ENCODE measurements around the gene EFNA4. TPM values are rescaled to one million over a fixed set of nuclear protein-coding genes. Genes with fewer than 3 reads are reported as not detected.

The EFNA4 gene
- total and polyA plus RNA-seq, 9 of the 15 experiments (the other 6 are each of a cell fraction or from before 2014, with no cell fraction given) = 0.68 to 7.4 (median 6.1) TPM

GRCh38 chr1:155050560-155051341, 12.8 kb upstream of the EFNA4 start, which contains the start of gene ADAM15 (continued):
- TF ChIP-seq HNRNPUL1 (IDR thresholded peaks at IDR 0.05; ENCODE audit: low read length) (no peak), ZNF655 (CRISPR knock-in tag; IDR thresholded peaks at IDR 0.05) (no peak), ZNF217 (CRISPR knock-in tag; IDR thresholded peaks at IDR 0.05) (no peak), SMARCC2 (IDR thresholded peaks at IDR 0.05; ENCODE audit: low read depth) (peak; percentile 50; the same call in 1 of the 2 replicates), TGIF2 (CRISPR knock-in tag; IDR thresholded peaks at IDR 0.05) (no peak), ZBTB7A (IDR thresholded peaks at IDR 0.05; ENCODE audit: borderline replicate concordance, control insufficient read depth, low read depth, low read length) (peak; percentile 70; the same call in 1 of the 2 replicates), ZKSCAN3 (CRISPR knock-in tag; IDR thresholded peaks at IDR 0.05) (no peak), U2AF1 (optimal IDR thresholded peaks at IDR 0.05; ENCODE audit: low read depth, low read length) (no peak), HCFC1 (IDR thresholded peaks at IDR 0.05; ENCODE audit: low read depth, low read length) (peak; percentile 52; the same call in 1 of the 2 replicates), NR3C1 (CRISPR knock-in tag; IDR thresholded peaks at IDR 0.05) (0 out of 2 replicates have a peak, but pooled peaks have one; percentile 51), ZNF121 (CRISPR knock-in tag; conservative IDR thresholded peaks at IDR 0.05) (no peak), ZNF3 (CRISPR knock-in tag; IDR thresholded peaks at IDR 0.05) (no peak), SNIP1 (IDR thresholded peaks at IDR 0.05; ENCODE audit: low read depth) (no peak), ZNF707 (CRISPR knock-in tag; conservative IDR thresholded peaks at IDR 0.05) (no peak), BRF1 (IDR thresholded peaks at IDR 0.05; ENCODE audit: borderline replicate concordance, extremely low read depth, insufficient read length) (no peak), IRF1 (CRISPR knock-in tag; IDR thresholded peaks at IDR 0.05; ENCODE audit: borderline replicate concordance) (no peak)
- TF ChIP-seq, protein P1, sequence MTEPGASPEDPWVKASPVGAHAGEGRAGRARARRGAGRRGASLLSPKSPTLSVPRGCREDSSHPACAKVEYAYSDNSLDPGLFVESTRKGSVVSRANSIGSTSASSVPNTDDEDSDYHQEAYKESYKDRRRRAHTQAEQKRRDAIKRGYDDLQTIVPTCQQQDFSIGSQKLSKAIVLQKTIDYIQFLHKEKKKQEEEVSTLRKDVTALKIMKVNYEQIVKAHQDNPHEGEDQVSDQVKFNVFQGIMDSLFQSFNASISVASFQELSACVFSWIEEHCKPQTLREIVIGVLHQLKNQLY (CRISPR knock-in tag; conservative IDR thresholded peaks at IDR 0.05) = 0 out of 4 replicates have a peak, but pooled peaks of 1 of the 2 experiments have one; percentile 44
- TF ChIP-seq, protein P2, sequence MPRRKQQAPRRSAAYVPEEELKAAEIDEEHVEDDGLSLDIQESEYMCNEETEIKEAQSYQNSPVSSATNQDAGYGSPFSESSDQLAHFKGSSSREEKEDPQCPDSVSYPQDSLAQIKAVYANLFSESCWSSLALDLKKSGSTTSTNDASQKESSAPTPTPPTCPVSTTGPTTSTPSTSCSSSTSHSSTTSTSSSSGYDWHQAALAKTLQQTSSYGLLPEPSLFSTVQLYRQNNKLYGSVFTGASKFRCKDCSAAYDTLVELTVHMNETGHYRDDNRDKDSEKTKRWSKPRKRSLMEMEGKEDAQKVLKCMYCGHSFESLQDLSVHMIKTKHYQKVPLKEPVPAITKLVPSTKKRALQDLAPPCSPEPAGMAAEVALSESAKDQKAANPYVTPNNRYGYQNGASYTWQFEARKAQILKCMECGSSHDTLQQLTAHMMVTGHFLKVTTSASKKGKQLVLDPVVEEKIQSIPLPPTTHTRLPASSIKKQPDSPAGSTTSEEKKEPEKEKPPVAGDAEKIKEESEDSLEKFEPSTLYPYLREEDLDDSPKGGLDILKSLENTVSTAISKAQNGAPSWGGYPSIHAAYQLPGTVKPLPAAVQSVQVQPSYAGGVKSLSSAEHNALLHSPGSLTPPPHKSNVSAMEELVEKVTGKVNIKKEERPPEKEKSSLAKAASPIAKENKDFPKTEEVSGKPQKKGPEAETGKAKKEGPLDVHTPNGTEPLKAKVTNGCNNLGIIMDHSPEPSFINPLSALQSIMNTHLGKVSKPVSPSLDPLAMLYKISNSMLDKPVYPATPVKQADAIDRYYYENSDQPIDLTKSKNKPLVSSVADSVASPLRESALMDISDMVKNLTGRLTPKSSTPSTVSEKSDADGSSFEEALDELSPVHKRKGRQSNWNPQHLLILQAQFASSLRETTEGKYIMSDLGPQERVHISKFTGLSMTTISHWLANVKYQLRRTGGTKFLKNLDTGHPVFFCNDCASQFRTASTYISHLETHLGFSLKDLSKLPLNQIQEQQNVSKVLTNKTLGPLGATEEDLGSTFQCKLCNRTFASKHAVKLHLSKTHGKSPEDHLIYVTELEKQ (CRISPR knock-in tag; IDR thresholded peaks at IDR 0.05) = no peak
- TF ChIP-seq, protein P3, sequence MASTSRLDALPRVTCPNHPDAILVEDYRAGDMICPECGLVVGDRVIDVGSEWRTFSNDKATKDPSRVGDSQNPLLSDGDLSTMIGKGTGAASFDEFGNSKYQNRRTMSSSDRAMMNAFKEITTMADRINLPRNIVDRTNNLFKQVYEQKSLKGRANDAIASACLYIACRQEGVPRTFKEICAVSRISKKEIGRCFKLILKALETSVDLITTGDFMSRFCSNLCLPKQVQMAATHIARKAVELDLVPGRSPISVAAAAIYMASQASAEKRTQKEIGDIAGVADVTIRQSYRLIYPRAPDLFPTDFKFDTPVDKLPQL (IDR thresholded peaks at IDR 0.05; ENCODE audit: extremely low read depth, insufficient read length) = no peak

Measured in K562 (cell line).